Neural cell (in vitro differentiated cells): Measurements from ENCODE around the gene TBP. TPM values are rescaled to one million over a fixed set of nuclear protein-coding genes. Genes with fewer than 3 reads are reported as not detected.
"Not testable (repeated sequence)": the region's sequence is repeated elsewhere in the genome, so short reads cannot be mapped to it uniquely, and the experiment has no call there.

Source experiments
- H2AFZ ChIP-seq: fragments of 200-600, 300-800 bp; sonication (generic), shearing (Covaris generic); 2 replicates; pipeline ENCODE4 v1.6.0; 2014; ENCODE audit warnings: low read depth, mild to moderate bottlenecking, antibody characterized with exemption, low read length, moderate library complexity
- H3F3A ChIP-seq: fragments of 200-600 bp; shearing (Covaris generic); 2 replicates; pipeline ENCODE4 v1.6.1; 2016; ENCODE audit warnings: mild to moderate bottlenecking, moderate library complexity, mixed read lengths, antibody characterized with exemption, low read length; ENCODE audit not compliant: insufficient read depth, poor library complexity, severe bottlenecking
- H3K27ac ChIP-seq: fragments of 200-600, 300-800 bp; sonication (generic), shearing (Covaris generic); 2 replicates; pipeline ENCODE4 v1.5.1; 2014; ENCODE audit warnings: mild to moderate bottlenecking, low read length, moderate library complexity
- H3K27me3 ChIP-seq: fragments of 300-800, 200-600 bp; sonication (generic), shearing (Covaris generic); 2 replicates; pipeline ENCODE4 v1.6.0; 2014; ENCODE audit warnings: mild to moderate bottlenecking, low read depth, low read length, moderate library complexity; ENCODE audit not compliant: insufficient read depth
- H3K36me3 ChIP-seq: fragments of 300-800, 200-600 bp; sonication (generic), shearing (Covaris generic); 2 replicates; pipeline ENCODE4 v1.5.1; 2014; ENCODE audit warnings: mild to moderate bottlenecking, antibody characterized with exemption, low read length, moderate library complexity; ENCODE audit not compliant: insufficient read depth
- H3K4me2 ChIP-seq: fragments of 300-800, 200-600 bp; sonication (generic), shearing (Covaris generic); 2 replicates; pipeline ENCODE4 v1.6.0; 2014; ENCODE audit warnings: mild to moderate bottlenecking, low read length
- H3K4me3 ChIP-seq: fragments of 300-800, 200-600 bp; sonication (generic), shearing (Covaris generic); 2 replicates; pipeline ENCODE4 v1.5.1; 2014; ENCODE audit warnings: mild to moderate bottlenecking, low read length, moderate library complexity
- H3K79me2 ChIP-seq: fragments of 200-600 bp; shearing (Covaris generic); replicated peaks from 2 replicates; pipeline ENCODE4 v1.6.0; 2014; ENCODE audit warnings: mild to moderate bottlenecking, low read length, moderate library complexity; ENCODE audit not compliant: insufficient read depth
- H3K9ac ChIP-seq: fragments of 300-800, 200-600 bp; sonication (generic), shearing (Covaris generic); 2 replicates; pipeline ENCODE4 v1.6.1; 2016; ENCODE audit warnings: mild to moderate bottlenecking, low read length, mixed read lengths
- H3K9me2 ChIP-seq: fragments of 200-600 bp; shearing (Covaris generic); 2 replicates; pipeline ENCODE4 v1.6.1; 2016; ENCODE audit warnings: mild to moderate bottlenecking, low read length, mixed read lengths; ENCODE audit not compliant: insufficient read depth
- H3K9me3 ChIP-seq: fragments of 200-600, 300-800 bp; sonication (generic), shearing (Covaris generic); 2 replicates; pipeline ENCODE4 v1.6.1; 2016; ENCODE audit warnings: mild to moderate bottlenecking, mixed run types, low read length, moderate library complexity, mixed read lengths
- H4K20me1 ChIP-seq: fragments of 200-600 bp; shearing (Covaris generic); 2 replicates; pipeline ENCODE4 v1.6.1; 2016; ENCODE audit warnings: mild to moderate bottlenecking, mixed run types; ENCODE audit not compliant: insufficient read depth
- EP300 ChIP-seq: fragments of 450-650 bp; conservative IDR thresholded peaks from 2 replicates; pipeline ENCODE4 v1.6.1; 2014; ENCODE audit warnings: antibody characterized with exemption, mild to moderate bottlenecking, moderate library complexity; ENCODE audit not compliant: poor library complexity, severe bottlenecking
- EZH2 ChIP-seq: fragments of 200-600, 300-800 bp; shearing (Covaris generic), sonication (generic); IDR thresholded peaks from 2 replicates; pipeline ENCODE4 v1.6.1; 2014; ENCODE audit warnings: antibody characterized with exemption, low read length, borderline replicate concordance, mild to moderate bottlenecking; ENCODE audit not compliant: insufficient read depth, poor library complexity, severe bottlenecking
- MXI1 ChIP-seq: fragments of 450-650 bp; conservative IDR thresholded peaks from 2 replicates; pipeline ENCODE4 v1.6.1; 2014; ENCODE audit warnings: antibody characterized with exemption, mild to moderate bottlenecking; ENCODE audit not compliant: poor library complexity, severe bottlenecking
- TAF1 ChIP-seq: IDR thresholded peaks from 2 replicates; pipeline ENCODE4 v1.6.1; 2012; ENCODE audit warnings: low read depth
- polyA plus RNA-seq: library from polyadenylated mRNA; depleted of rRNA; stranded (reverse); fragments of >200 nt; gene quantifications from 2 replicates; pipeline ENCODE4 v1.2.3, GENCODE V29; 2014
- TF ChIP-seq, protein P1 (sequence below): fragments of 450-650 bp; IDR thresholded peaks from 2 replicates; pipeline ENCODE4 v1.5.1; 2014; ENCODE audit warnings: antibody characterized with exemption, mild to moderate bottlenecking, moderate library complexity; ENCODE audit not compliant: poor library complexity, severe bottlenecking
- TF ChIP-seq, protein P2 (sequence below): IDR thresholded peaks from 2 replicates; pipeline ENCODE4 v1.6.1; 2012; ENCODE audit warnings: borderline replicate concordance

Gene TBP
- polyA plus RNA-seq, 1 donor from 2014 or later = 30.2 TPM

DNA sequence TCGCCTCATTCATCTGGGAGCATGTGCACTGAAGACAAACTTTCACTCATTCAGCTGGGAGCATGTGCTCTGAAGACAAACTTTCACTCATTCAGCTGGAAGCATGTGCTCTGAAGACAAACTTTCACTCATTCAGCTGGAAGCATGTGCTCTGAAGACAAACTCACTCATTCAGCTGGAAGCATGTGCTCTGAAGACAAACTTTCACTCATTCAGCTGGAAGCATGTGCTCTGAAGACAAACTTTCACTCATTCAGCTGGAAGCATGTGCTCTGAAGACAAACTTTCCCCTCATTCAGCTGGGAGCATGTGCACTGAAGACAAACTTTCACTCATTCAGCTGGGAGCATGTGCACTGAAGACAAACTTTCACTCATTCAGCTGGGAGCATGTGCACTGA is 45.9 kb upstream of the TBP start:
- not testable (repeated sequence) for H3K27ac ChIP-seq, H3K27me3 ChIP-seq, H3K9ac ChIP-seq, H3F3A ChIP-seq, H3K4me3 ChIP-seq, H4K20me1 ChIP-seq, H3K4me2 ChIP-seq, H3K9me3 ChIP-seq, H2AFZ ChIP-seq, H3K79me2 ChIP-seq, H3K36me3 ChIP-seq, H3K9me2 ChIP-seq

DNA sequence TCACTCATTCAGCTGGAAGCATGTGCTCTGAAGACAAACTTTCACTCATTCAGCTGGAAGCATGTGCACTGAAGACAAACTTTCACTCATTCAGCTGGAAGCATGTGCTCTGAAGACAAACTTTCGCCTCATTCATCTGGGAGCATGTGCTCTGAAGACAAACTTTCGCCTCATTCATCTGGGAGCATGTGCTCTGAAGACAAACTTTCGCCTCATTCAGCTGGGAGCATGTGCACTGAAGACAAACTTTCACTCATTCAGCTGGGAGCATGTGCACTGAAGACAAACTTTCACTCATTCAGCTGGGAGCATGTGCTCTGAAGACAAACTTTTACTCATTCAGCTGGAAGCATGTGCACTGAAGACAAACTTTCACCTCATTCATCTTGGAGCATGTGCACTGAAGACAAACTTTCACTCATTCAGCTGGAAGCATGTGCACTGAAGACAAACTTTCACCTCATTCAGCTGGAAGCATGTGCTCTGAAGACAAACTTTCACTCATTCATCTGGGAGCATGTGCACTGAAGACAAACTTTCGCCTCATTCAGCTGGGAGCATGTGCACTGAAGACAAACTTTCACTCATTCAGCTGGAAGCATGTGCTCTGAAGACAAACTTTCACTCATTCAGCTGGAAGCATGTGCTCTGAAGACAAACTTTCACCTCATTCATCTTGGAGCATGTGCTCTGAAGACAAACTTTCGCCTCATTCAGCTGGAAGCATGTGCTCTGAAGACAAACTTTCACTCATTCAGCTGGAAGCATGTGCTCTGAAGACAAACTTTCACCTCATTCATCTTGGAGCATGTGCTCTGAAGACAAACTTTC is 45.1 kb upstream of the TBP start:
- not testable (repeated sequence) for H3K36me3 ChIP-seq, H3K9me3 ChIP-seq

DNA sequence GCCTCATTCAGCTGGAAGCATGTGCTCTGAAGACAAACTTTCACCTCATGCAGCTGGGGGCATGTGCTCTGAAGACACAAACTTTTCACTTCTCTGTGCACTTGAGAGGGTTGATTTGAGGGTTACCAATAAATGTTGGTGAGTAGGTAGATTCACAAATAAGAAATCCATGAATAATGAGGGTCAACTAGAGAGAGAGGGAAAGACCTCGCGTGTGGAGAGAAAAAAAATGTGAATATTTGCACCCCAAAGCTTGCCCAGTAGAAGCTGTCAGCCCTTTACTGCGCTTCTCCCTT is 44.5 kb upstream of the TBP start:
- H3K9me2 ChIP-seq = no peaks in the 10 kb centered on the region
- no peak overlapping the region for H3K27ac ChIP-seq
- H3K79me2 ChIP-seq = no peaks in the 10 kb centered on the region
- no peak overlapping the region for H2AFZ ChIP-seq
- no peak overlapping the region for H3K9ac ChIP-seq
- no peak overlapping the region for H3K4me3 ChIP-seq
- no peak overlapping the region for H3K4me2 ChIP-seq
- H3K27me3 ChIP-seq = no peaks in the 10 kb centered on the region
- H3F3A ChIP-seq = no peaks in the 10 kb centered on the region
- TF ChIP-seq EP300 (no peak), EZH2 (no peak), MXI1 (no peak), TAF1 (no peak)
- TF ChIP-seq, protein P1, sequence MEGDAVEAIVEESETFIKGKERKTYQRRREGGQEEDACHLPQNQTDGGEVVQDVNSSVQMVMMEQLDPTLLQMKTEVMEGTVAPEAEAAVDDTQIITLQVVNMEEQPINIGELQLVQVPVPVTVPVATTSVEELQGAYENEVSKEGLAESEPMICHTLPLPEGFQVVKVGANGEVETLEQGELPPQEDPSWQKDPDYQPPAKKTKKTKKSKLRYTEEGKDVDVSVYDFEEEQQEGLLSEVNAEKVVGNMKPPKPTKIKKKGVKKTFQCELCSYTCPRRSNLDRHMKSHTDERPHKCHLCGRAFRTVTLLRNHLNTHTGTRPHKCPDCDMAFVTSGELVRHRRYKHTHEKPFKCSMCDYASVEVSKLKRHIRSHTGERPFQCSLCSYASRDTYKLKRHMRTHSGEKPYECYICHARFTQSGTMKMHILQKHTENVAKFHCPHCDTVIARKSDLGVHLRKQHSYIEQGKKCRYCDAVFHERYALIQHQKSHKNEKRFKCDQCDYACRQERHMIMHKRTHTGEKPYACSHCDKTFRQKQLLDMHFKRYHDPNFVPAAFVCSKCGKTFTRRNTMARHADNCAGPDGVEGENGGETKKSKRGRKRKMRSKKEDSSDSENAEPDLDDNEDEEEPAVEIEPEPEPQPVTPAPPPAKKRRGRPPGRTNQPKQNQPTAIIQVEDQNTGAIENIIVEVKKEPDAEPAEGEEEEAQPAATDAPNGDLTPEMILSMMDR = no peak
- TF ChIP-seq, protein P2, sequence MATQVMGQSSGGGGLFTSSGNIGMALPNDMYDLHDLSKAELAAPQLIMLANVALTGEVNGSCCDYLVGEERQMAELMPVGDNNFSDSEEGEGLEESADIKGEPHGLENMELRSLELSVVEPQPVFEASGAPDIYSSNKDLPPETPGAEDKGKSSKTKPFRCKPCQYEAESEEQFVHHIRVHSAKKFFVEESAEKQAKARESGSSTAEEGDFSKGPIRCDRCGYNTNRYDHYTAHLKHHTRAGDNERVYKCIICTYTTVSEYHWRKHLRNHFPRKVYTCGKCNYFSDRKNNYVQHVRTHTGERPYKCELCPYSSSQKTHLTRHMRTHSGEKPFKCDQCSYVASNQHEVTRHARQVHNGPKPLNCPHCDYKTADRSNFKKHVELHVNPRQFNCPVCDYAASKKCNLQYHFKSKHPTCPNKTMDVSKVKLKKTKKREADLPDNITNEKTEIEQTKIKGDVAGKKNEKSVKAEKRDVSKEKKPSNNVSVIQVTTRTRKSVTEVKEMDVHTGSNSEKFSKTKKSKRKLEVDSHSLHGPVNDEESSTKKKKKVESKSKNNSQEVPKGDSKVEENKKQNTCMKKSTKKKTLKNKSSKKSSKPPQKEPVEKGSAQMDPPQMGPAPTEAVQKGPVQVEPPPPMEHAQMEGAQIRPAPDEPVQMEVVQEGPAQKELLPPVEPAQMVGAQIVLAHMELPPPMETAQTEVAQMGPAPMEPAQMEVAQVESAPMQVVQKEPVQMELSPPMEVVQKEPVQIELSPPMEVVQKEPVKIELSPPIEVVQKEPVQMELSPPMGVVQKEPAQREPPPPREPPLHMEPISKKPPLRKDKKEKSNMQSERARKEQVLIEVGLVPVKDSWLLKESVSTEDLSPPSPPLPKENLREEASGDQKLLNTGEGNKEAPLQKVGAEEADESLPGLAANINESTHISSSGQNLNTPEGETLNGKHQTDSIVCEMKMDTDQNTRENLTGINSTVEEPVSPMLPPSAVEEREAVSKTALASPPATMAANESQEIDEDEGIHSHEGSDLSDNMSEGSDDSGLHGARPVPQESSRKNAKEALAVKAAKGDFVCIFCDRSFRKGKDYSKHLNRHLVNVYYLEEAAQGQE = no peak
- no peaks in the 10 kb centered on the region for H3K36me3 ChIP-seq
- H3K9me3 ChIP-seq = no peaks in the 10 kb centered on the region
- no peaks in the 10 kb centered on the region for H4K20me1 ChIP-seq

More for the DNA sequence above, 45.1 kb upstream of the TBP start:
- not testable (repeated sequence) for H3F3A ChIP-seq, H3K4me2 ChIP-seq, H4K20me1 ChIP-seq, H3K27ac ChIP-seq, H2AFZ ChIP-seq, H3K79me2 ChIP-seq, H3K27me3 ChIP-seq, H3K4me3 ChIP-seq, H3K9me2 ChIP-seq, H3K9ac ChIP-seq
